ENCODE data around the gene IMMP2L. TPM values are rescaled to one million over a fixed set of nuclear protein-coding genes. Genes with fewer than 3 reads are reported as not detected.
A peak's percentile ranks its signal among the peaks of the same experiment; 100 is the strongest.

The IMMP2L gene
- total and polyA plus RNA-seq, 4 donors, result 24.3 to 32.9 (median 26.8) TPM

GRCh38 chr7:111568419-111568818 is 6.1 kb upstream of the IMMP2L start:
- Histone ChIP-seq H3K4me3 (ENCODE audit: low read length in 2 of 2) (no peak overlapping the region), H3K27me3 (ENCODE audit: control insufficient read depth in 1 of 2, insufficient read depth in 2 of 2, low read length in 1 of 2) (no peaks in the 10 kb centered on the region), H3K27ac (ENCODE audit: low read depth in 1 of 2, low read length in 2 of 2) (no peak overlapping the region), H3K4me1 (ENCODE audit: control insufficient read depth in 1 of 2, insufficient read depth in 2 of 2, low read length in 2 of 2) (no peaks in the 10 kb centered on the region), H3K9me3 (ENCODE audit: control insufficient read depth, low read length) (peaks cover 3% of the 10 kb centered on the region), H3K36me3 (ENCODE audit: control insufficient read depth in 1 of 2, insufficient read depth in 2 of 2, low read length in 1 of 2) (no peaks in the 10 kb centered on the region)
- intact Hi-C loops (cut with DNase I), result loop anchor here in 1 of 2 donors (10.0 kb wide), 1 partner anchor 166 kb away; no protein-coding TSS in a partner anchor
- ATAC-seq (ENCODE audit: low FRiP score) (no peak), DNase-seq (no peak)

GRCh38 chr7:111564078-111564477 is 1.8 kb upstream of the IMMP2L start:
- Histone ChIP-seq H3K9me3 (ENCODE audit: control insufficient read depth, low read length) (no peaks in the 10 kb centered on the region), H3K27me3 (ENCODE audit: control insufficient read depth in 1 of 2, insufficient read depth in 2 of 2, low read length in 1 of 2) (no peaks in the 10 kb centered on the region), H3K4me3 (ENCODE audit: low read length in 2 of 2) (no peak overlapping the region), H3K36me3 (ENCODE audit: control insufficient read depth in 1 of 2, insufficient read depth in 2 of 2, low read length in 1 of 2) (no peaks in the 10 kb centered on the region), H3K4me1 (ENCODE audit: control insufficient read depth in 1 of 2, insufficient read depth in 2 of 2, low read length in 2 of 2) (peaks cover 0 to 4% of the 10 kb centered on the region in 2 donors), H3K27ac (ENCODE audit: low read depth in 1 of 2, low read length in 2 of 2) (no peak overlapping the region)
- intact Hi-C loops (cut with DNase I), result loop anchor here in 1 of 2 donors (10.0 kb wide), 1 partner anchor 171 kb away; no protein-coding TSS in a partner anchor
- WGBS, 2 donors, result 0% methylated on average over 1 of the region's 1 CpG
- DNase-seq (no peak), ATAC-seq (ENCODE audit: low FRiP score) (no peak)

GRCh38 chr7:111561654-111561903 is 713 bp downstream of the IMMP2L start:
- peak overlapping the region in 1 of 2 donors; percentile 10 for H3K27ac ChIP-seq (ENCODE audit: low read depth in 1 of 2, low read length in 2 of 2)
- DNase-seq (no peak), ATAC-seq (ENCODE audit: low FRiP score) (peak; percentile 26)
- peaks cover 1 to 4% of the 10 kb centered on the region in 2 donors for H3K4me1 ChIP-seq (ENCODE audit: control insufficient read depth in 1 of 2, insufficient read depth in 2 of 2, low read length in 2 of 2)
- no peaks in the 10 kb centered on the region for H3K9me3 ChIP-seq (ENCODE audit: control insufficient read depth, low read length)
- H3K27me3 ChIP-seq (ENCODE audit: control insufficient read depth in 1 of 2, insufficient read depth in 2 of 2, low read length in 1 of 2), result no peaks in the 10 kb centered on the region
- no peaks in the 10 kb centered on the region for H3K36me3 ChIP-seq (ENCODE audit: control insufficient read depth in 1 of 2, insufficient read depth in 2 of 2, low read length in 1 of 2)
- 7 to 8% methylated on average over 7 of the region's 7 CpGs for WGBS, 2 donors
- H3K4me3 ChIP-seq (ENCODE audit: low read length in 2 of 2), result peak overlapping the region; percentile 71 to 76
- intact Hi-C loops (cut with DNase I), result loop anchor here in 1 of 2 donors (10.0 kb wide), 1 partner anchor 173 kb away; no protein-coding TSS in a partner anchor

- DNase-seq (no peak), ATAC-seq (ENCODE audit: low FRiP score) (no peak)
- intact Hi-C loops (cut with DNase I), result loop anchor here in 1 of 2 donors (10.0 kb wide), 1 partner anchor 174 kb away; no protein-coding TSS in a partner anchor
- H3K27me3 ChIP-seq (ENCODE audit: control insufficient read depth in 1 of 2, insufficient read depth in 2 of 2, low read length in 1 of 2), result no peaks in the 10 kb centered on the region
- peak overlapping the region; percentile 71 to 76 for H3K4me3 ChIP-seq (ENCODE audit: low read length in 2 of 2)
- H3K36me3 ChIP-seq (ENCODE audit: control insufficient read depth in 1 of 2, insufficient read depth in 2 of 2, low read length in 1 of 2), result no peaks in the 10 kb centered on the region
- no peaks in the 10 kb centered on the region for H3K9me3 ChIP-seq (ENCODE audit: control insufficient read depth, low read length)
- H3K27ac ChIP-seq (ENCODE audit: low read depth in 1 of 2, low read length in 2 of 2), result peak overlapping the region in 1 of 2 donors; percentile 10
- peaks cover 1 to 4% of the 10 kb centered on the region in 2 donors for H3K4me1 ChIP-seq (ENCODE audit: control insufficient read depth in 1 of 2, insufficient read depth in 2 of 2, low read length in 2 of 2)
- 5 to 8% methylated on average over 4 of the region's 4 CpGs for WGBS, 2 donors
These were observed 1.3 kb downstream of the IMMP2L start for GRCh38 chr7:111560773-111561653.

GRCh38 chr7:111558991-111559390 is 3.3 kb downstream of the IMMP2L start:
- whole genome bisulfite sequencing, 2 donors, result 69 to 88% methylated on average over 1 of the region's 1 CpG
- H3K27ac ChIP-seq (ENCODE audit: low read depth in 1 of 2, low read length in 2 of 2), result no peak overlapping the region
- no peaks in the 10 kb centered on the region for H3K36me3 ChIP-seq (ENCODE audit: control insufficient read depth in 1 of 2, insufficient read depth in 2 of 2, low read length in 1 of 2)
- no peaks in the 10 kb centered on the region for H3K9me3 ChIP-seq (ENCODE audit: control insufficient read depth, low read length)
- ATAC-seq (ENCODE audit: low FRiP score) (no peak), DNase-seq (no peak)
- peaks cover 1 to 4% of the 10 kb centered on the region in 2 donors for H3K4me1 ChIP-seq (ENCODE audit: control insufficient read depth in 1 of 2, insufficient read depth in 2 of 2, low read length in 2 of 2)
- intact Hi-C loops (cut with DNase I), result no loop called here
- no peaks in the 10 kb centered on the region for H3K27me3 ChIP-seq (ENCODE audit: control insufficient read depth in 1 of 2, insufficient read depth in 2 of 2, low read length in 1 of 2)
- H3K4me3 ChIP-seq (ENCODE audit: low read length in 2 of 2), result no peak overlapping the region

- ATAC-seq (ENCODE audit: low FRiP score), result no peak
- intact Hi-C loops (cut with DNase I), result no loop called here
- no peak for DNase-seq
- Histone ChIP-seq H3K4me3 (ENCODE audit: low read length in 2 of 2) (no peak overlapping the region), H3K36me3 (ENCODE audit: control insufficient read depth in 1 of 2, insufficient read depth in 2 of 2, low read length in 1 of 2) (no peaks in the 10 kb centered on the region), H3K4me1 (ENCODE audit: control insufficient read depth in 1 of 2, insufficient read depth in 2 of 2, low read length in 2 of 2) (peaks cover 3 to 4% of the 10 kb centered on the region in 2 donors), H3K27me3 (ENCODE audit: control insufficient read depth in 1 of 2, insufficient read depth in 2 of 2, low read length in 1 of 2) (no peaks in the 10 kb centered on the region), H3K27ac (ENCODE audit: low read depth in 1 of 2, low read length in 2 of 2) (no peak overlapping the region), H3K9me3 (ENCODE audit: control insufficient read depth, low read length) (no peaks in the 10 kb centered on the region)
These were observed 5.3 kb downstream of the IMMP2L start for GRCh38 chr7:111556977-111557376.

GRCh38 chr7:111554086-111554485 is 8.2 kb downstream of the IMMP2L start:
- Histone ChIP-seq H3K27ac (ENCODE audit: low read depth in 1 of 2, low read length in 2 of 2) (no peak overlapping the region), H3K27me3 (ENCODE audit: control insufficient read depth in 1 of 2, insufficient read depth in 2 of 2, low read length in 1 of 2) (no peaks in the 10 kb centered on the region), H3K4me3 (ENCODE audit: low read length in 2 of 2) (no peak overlapping the region), H3K4me1 (ENCODE audit: control insufficient read depth in 1 of 2, insufficient read depth in 2 of 2, low read length in 2 of 2) (peaks cover 0 to 3% of the 10 kb centered on the region in 2 donors), H3K9me3 (ENCODE audit: control insufficient read depth, low read length) (no peaks in the 10 kb centered on the region), H3K36me3 (ENCODE audit: control insufficient read depth in 1 of 2, insufficient read depth in 2 of 2, low read length in 1 of 2) (peaks cover 0 to 2% of the 10 kb centered on the region in 2 donors)
- ATAC-seq (ENCODE audit: low FRiP score) (no peak), DNase-seq (no peak)
- WGBS, 2 donors, result 42 to 43% methylated on average over 4 of the region's 4 CpGs
- intact Hi-C loops (cut with DNase I), result no loop called here

- Histone ChIP-seq H3K4me3 (ENCODE audit: low read length in 2 of 2) (no peak overlapping the region), H3K27me3 (ENCODE audit: control insufficient read depth in 1 of 2, insufficient read depth in 2 of 2, low read length in 1 of 2) (no peaks in the 10 kb centered on the region), H3K27ac (ENCODE audit: low read depth in 1 of 2, low read length in 2 of 2) (no peak overlapping the region), H3K4me1 (ENCODE audit: control insufficient read depth in 1 of 2, insufficient read depth in 2 of 2, low read length in 2 of 2) (no peaks in the 10 kb centered on the region), H3K9me3 (ENCODE audit: control insufficient read depth, low read length) (no peaks in the 10 kb centered on the region), H3K36me3 (ENCODE audit: control insufficient read depth in 1 of 2, insufficient read depth in 2 of 2, low read length in 1 of 2) (peaks cover 0 to 2% of the 10 kb centered on the region in 2 donors)
- no peak for DNase-seq
- no peak for ATAC-seq (ENCODE audit: low FRiP score)
- 95% methylated on average over 2 of the region's 2 CpGs for WGBS, 2 donors
- intact Hi-C loops (cut with DNase I), result no loop called here
These were observed 21.2 kb downstream of the IMMP2L start for GRCh38 chr7:111541067-111541466.

GRCh38 chr7:111540199-111540815 is 22.0 kb downstream of the IMMP2L start:
- DNase-seq, result no peak
- intact Hi-C loops (cut with DNase I), result no loop called here
- 87 to 89% methylated on average over 5 of the region's 5 CpGs for WGBS, 2 donors
- H3K9me3 ChIP-seq (ENCODE audit: control insufficient read depth, low read length), result no peaks in the 10 kb centered on the region
- no peak for ATAC-seq (ENCODE audit: low FRiP score)
- H3K36me3 ChIP-seq (ENCODE audit: control insufficient read depth in 1 of 2, insufficient read depth in 2 of 2, low read length in 1 of 2), result peaks cover 0 to 2% of the 10 kb centered on the region in 2 donors
- H3K27me3 ChIP-seq (ENCODE audit: control insufficient read depth in 1 of 2, insufficient read depth in 2 of 2, low read length in 1 of 2), result no peaks in the 10 kb centered on the region
- H3K27ac ChIP-seq (ENCODE audit: low read depth in 1 of 2, low read length in 2 of 2), result no peak overlapping the region
- H3K4me3 ChIP-seq (ENCODE audit: low read length in 2 of 2), result no peak overlapping the region
- H3K4me1 ChIP-seq (ENCODE audit: control insufficient read depth in 1 of 2, insufficient read depth in 2 of 2, low read length in 2 of 2), result no peaks in the 10 kb centered on the region
